ENCODE data around the gene FERMT2. TPM values are rescaled to one million over a fixed set of nuclear protein-coding genes. Genes with fewer than 3 reads are reported as not detected.

FERMT2 gene
- polyA plus RNA-seq, 1 experiment, result 275 TPM

DNA sequence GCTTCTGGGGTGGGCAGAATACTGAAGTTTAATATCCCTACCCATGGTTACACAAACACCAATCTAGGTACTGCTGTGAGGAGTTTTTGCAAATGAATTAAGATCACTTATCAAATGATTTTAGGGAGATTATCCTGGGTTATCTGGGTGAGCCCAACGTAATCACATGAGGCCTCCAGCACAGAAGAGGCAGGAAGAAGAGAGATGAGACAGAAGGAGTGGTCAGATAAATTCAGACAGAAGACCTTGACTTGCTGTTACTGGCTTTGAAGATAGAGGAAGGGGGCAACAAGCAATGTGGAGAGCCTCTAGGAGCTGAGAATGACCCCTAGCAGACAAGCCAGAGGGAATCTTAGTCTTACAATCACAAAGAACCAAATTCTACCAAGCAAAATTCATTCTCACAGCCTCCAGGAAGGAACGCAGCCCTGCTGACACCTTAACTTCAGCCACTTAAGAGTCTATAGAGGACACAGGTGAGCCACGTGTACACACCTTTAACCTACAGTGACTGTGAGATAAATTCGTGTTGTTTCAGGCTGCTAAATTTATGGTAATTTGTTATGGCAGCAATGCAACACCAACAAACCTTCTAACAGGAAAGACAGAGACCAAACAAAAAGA, 49.4 kb downstream of the FERMT2 start:
- ChIA-PET CTCF (no interaction called here), POLR2A (no interaction called here)

DNA sequence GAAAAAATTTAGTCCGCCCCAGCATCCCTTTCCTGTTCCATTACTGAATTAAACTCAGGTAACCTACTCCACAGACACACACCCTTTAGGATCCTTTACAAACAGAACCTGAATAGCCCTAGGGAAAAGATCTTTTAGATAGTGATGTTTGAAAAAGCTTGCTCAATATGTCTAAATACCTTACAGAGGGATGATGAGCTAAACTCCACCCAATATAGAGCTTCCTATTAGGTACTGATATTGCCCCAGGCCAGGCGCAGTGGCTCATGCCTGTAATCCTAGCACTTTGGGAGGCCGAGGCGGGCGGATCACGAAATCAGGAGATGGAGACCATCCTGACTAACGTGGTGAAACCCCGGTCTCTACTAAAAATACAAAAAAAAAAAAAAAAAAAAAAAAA, 50.1 kb downstream of the FERMT2 start:
- H3K4me3 ChIP-seq (ENCODE audit: low read depth, low read length), result no peak overlapping the region
- POLR2A ChIA-PET, result no interaction called here
- peaks cover 3% of the 10 kb centered on the region; the same call in 1 of the 2 replicates for H3K36me3 ChIP-seq (ENCODE audit: control insufficient read depth, insufficient read depth, low read length)
- no peaks in the 10 kb centered on the region for H3K27me3 ChIP-seq (ENCODE audit: control insufficient read depth, insufficient read depth, low read length)
- TF ChIP-seq, protein P1, sequence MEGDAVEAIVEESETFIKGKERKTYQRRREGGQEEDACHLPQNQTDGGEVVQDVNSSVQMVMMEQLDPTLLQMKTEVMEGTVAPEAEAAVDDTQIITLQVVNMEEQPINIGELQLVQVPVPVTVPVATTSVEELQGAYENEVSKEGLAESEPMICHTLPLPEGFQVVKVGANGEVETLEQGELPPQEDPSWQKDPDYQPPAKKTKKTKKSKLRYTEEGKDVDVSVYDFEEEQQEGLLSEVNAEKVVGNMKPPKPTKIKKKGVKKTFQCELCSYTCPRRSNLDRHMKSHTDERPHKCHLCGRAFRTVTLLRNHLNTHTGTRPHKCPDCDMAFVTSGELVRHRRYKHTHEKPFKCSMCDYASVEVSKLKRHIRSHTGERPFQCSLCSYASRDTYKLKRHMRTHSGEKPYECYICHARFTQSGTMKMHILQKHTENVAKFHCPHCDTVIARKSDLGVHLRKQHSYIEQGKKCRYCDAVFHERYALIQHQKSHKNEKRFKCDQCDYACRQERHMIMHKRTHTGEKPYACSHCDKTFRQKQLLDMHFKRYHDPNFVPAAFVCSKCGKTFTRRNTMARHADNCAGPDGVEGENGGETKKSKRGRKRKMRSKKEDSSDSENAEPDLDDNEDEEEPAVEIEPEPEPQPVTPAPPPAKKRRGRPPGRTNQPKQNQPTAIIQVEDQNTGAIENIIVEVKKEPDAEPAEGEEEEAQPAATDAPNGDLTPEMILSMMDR (IDR thresholded peaks at IDR 0.05; ENCODE audit: insufficient read depth, low read depth, low read length), result no peak
- DNase-seq (ENCODE audit: low read depth), result no peak
- CTCF ChIA-PET, result no interaction called here

More for the DNA sequence above, 49.4 kb downstream of the FERMT2 start:
- Histone ChIP-seq H3K36me3 (ENCODE audit: control insufficient read depth, insufficient read depth, low read length) (peaks cover 3% of the 10 kb centered on the region; the same call in 1 of the 2 replicates), H3K4me3 (ENCODE audit: low read depth, low read length) (no peak overlapping the region), H3K27me3 (ENCODE audit: control insufficient read depth, insufficient read depth, low read length) (no peaks in the 10 kb centered on the region)
- no peak for DNase-seq (ENCODE audit: low read depth)
- TF ChIP-seq, protein P1 (IDR thresholded peaks at IDR 0.05; ENCODE audit: insufficient read depth, low read depth, low read length), result no peak

DNA sequence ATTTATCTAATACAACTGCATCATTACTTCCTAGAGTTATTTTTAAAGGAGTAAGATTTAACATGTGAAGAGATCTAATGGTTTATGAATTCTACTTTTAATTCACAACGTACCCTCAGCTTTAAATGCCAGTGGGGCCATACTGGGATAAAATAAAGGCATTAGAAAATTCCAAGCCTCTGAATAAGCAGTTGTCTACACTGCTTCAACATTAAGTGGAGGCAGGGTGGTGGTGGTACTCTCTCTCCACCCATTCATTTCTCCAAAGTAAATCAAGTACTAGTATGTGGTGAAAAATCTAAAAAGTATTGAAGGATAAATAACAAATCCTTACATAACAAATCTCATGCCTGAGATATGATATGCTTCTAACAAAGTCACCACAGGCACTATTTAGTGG, 52.4 kb downstream of the FERMT2 start:
- Histone ChIP-seq H3K27me3 (ENCODE audit: control insufficient read depth, insufficient read depth, low read length) (no peaks in the 10 kb centered on the region), H3K36me3 (ENCODE audit: control insufficient read depth, insufficient read depth, low read length) (peaks cover 3% of the 10 kb centered on the region; the same call in 1 of the 2 replicates), H3K4me3 (ENCODE audit: low read depth, low read length) (no peak overlapping the region)
- DNase-seq (ENCODE audit: low read depth), result no peak
- POLR2A ChIA-PET, result no interaction called here
- TF ChIP-seq, protein P1 (IDR thresholded peaks at IDR 0.05; ENCODE audit: insufficient read depth, low read depth, low read length), result no peak
- CTCF ChIA-PET, result no interaction called here

DNA sequence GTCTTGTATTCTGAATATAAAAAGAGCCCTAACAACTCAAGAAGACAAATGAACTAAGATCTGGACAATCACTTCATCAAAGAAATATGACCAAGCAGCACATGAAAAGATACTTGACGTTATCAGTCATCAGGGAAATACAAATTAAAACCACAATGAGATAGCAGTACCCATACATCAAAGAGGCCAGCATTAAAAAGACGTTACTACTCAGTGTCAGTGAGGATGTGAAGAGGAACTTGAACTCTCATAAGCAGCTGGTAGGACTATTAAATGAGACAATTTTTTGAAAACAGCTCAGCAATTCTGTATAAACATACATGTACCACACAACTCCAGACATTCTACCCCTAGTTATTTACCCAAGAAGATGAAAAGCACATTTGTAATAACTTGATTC, 55.9 kb downstream of the FERMT2 start:
- CTCF ChIA-PET, result no interaction called here
- DNase-seq (ENCODE audit: low read depth), result no peak
- POLR2A ChIA-PET, result no interaction called here

DNA sequence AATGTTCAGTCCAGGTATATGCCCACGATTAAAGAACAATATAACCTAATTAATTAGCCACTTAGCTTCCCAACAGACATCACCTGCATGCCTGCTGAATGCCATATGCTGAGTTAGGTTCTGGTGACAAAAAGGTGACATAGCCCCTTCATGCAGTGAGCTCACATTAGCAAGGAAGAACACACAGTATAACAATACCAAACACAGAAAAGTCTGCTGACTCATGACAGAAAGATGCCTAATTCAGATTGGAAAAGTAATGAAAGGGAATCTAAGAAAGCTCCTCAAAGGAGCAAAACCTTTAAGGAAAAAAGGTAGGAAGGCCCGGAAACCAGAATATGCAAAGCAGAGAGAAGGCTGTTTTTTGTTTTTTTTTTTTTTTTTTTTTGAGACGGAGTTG, 59.0 kb downstream of the FERMT2 start:
- TF ChIP-seq, protein P1 (IDR thresholded peaks at IDR 0.05; ENCODE audit: insufficient read depth, low read depth, low read length), result no peak
- CTCF ChIA-PET, result interaction anchor here (1.1 kb wide), 1 partner anchor 10 kb away, joined by 3 read pairs; no protein-coding TSS in a partner anchor
- POLR2A ChIA-PET, result interaction anchor here (0.7 kb wide), 1 partner anchor 20 kb away, joined by 7 read pairs; no protein-coding TSS in a partner anchor
- Histone ChIP-seq H3K27me3 (ENCODE audit: control insufficient read depth, insufficient read depth, low read length) (no peaks in the 10 kb centered on the region), H3K36me3 (ENCODE audit: control insufficient read depth, insufficient read depth, low read length) (peaks cover 10% of the 10 kb centered on the region), H3K4me3 (ENCODE audit: low read depth, low read length) (no peak overlapping the region)
- no peak for DNase-seq (ENCODE audit: low read depth)

More for the DNA sequence above, 55.9 kb downstream of the FERMT2 start:
- Histone ChIP-seq H3K36me3 (ENCODE audit: control insufficient read depth, insufficient read depth, low read length) (peaks cover 5% of the 10 kb centered on the region; the same call in 1 of the 2 replicates), H3K4me3 (ENCODE audit: low read depth, low read length) (no peak overlapping the region), H3K27me3 (ENCODE audit: control insufficient read depth, insufficient read depth, low read length) (no peaks in the 10 kb centered on the region)
- TF ChIP-seq, protein P1 (IDR thresholded peaks at IDR 0.05; ENCODE audit: insufficient read depth, low read depth, low read length), result no peak
